CD14-positive monocyte (primary cell): ENCODE measurements around the gene ENOSF1. TPM values are rescaled to one million over a fixed set of nuclear protein-coding genes. Genes with fewer than 3 reads are reported as not detected.

Experiments used
- DNase-seq, 3 donors: peaks; one replicate each; pipeline ENCODE4 v3.0.0-alpha.2; 2011 to 2022
- H2AFZ ChIP-seq: 2 replicates; pipeline ENCODE4 v1.6.0; 2012; ENCODE audit warnings: mild to moderate bottlenecking, low read depth, low read length, inconsistent platforms; ENCODE audit not compliant: insufficient read depth, poor library complexity, severe bottlenecking
- H3K27ac ChIP-seq, 2 donors: 1 replicate in 1 of 2; 2 replicates in 1 of 2; pipeline ENCODE4 v1.5.1; 2012 to 2013; ENCODE audit warnings: low read length in 2 of 2, control low read depth in 1 of 2, inconsistent platforms in 1 of 2, low read depth in 1 of 2, mild to moderate bottlenecking in 1 of 2
- H3K27me3 ChIP-seq, 2 donors: one replicate each; pipeline versions ENCODE4 v1.6.0 to v1.6.1; 2011 to 2013; ENCODE audit warnings: low read length in 2 of 2; ENCODE audit not compliant: control insufficient read depth in 2 of 2, insufficient read depth in 2 of 2
- H3K36me3 ChIP-seq, 2 donors: replicated peaks in 1 of 2; 1 replicate in 1 of 2; 2 replicates in 1 of 2; pipeline versions ENCODE4 v1.5.1 to v1.6.1; 2012 to 2013; ENCODE audit warnings: low read length in 2 of 2, control low read depth in 1 of 2, inconsistent platforms in 1 of 2, mild to moderate bottlenecking in 1 of 2; ENCODE audit not compliant: insufficient read depth in 2 of 2, control insufficient read depth in 1 of 2
- H3K4me1 ChIP-seq, 2 donors: 1 replicate in 1 of 2; 2 replicates in 1 of 2; pipeline versions ENCODE4 v1.5.1 to v1.6.1; 2012 to 2013; ENCODE audit warnings: low read length in 2 of 2, control low read depth in 1 of 2, inconsistent platforms in 1 of 2, mild to moderate bottlenecking in 1 of 2, moderate library complexity in 1 of 2; ENCODE audit not compliant: insufficient read depth in 2 of 2, control insufficient read depth in 1 of 2
- H3K4me2 ChIP-seq: replicated peaks from 2 replicates; pipeline ENCODE3; 2012; ENCODE audit warnings: low read length, moderate library complexity, mild to moderate bottlenecking; ENCODE audit not compliant: poor library complexity, severe bottlenecking; ENCODE audit errors: extremely low read depth
- H3K4me3 ChIP-seq, 3 experiments: fragments of 200-600 bp in 1 of 3; sonication (generic) in 1 of 3; replicated peaks in 1 of 3; 1 replicate in 2 of 3; 2 replicates in 1 of 3; pipeline ENCODE4 v1.5.1; 2011 to 2013; ENCODE audit warnings: low read length in 3 of 3, mild to moderate bottlenecking in 3 of 3, control low read depth in 2 of 3, low read depth in 2 of 3, inconsistent platforms in 1 of 3, moderate library complexity in 1 of 3
- H3K79me2 ChIP-seq: 2 replicates; pipeline ENCODE4 v1.6.0; 2012; ENCODE audit warnings: mild to moderate bottlenecking, control low read depth, inconsistent platforms, low read length, moderate library complexity; ENCODE audit not compliant: insufficient read depth
- H3K9ac ChIP-seq: 2 replicates; pipeline ENCODE4 v1.6.0; 2017; ENCODE audit warnings: low read length, mild to moderate bottlenecking; ENCODE audit not compliant: insufficient read depth, poor library complexity, severe bottlenecking
- H3K9me3 ChIP-seq, 2 donors: replicated peaks in 1 of 2; 1 replicate in 1 of 2; 2 replicates in 1 of 2; pipeline versions ENCODE4 v1.5.1 to v1.6.1; 2012 to 2013; ENCODE audit warnings: low read length in 2 of 2, control low read depth in 1 of 2; ENCODE audit not compliant: control insufficient read depth in 1 of 2, insufficient read depth in 1 of 2
- H4K20me1 ChIP-seq: 2 replicates; pipeline ENCODE4 v1.6.0; 2012; ENCODE audit warnings: mild to moderate bottlenecking, low read length, control low read depth, moderate library complexity; ENCODE audit not compliant: insufficient read depth
- H3K27ac Mint-ChIP-seq, 7 donors: one replicate each; pipeline ENCODE4 v1.8.0; 2020; ENCODE audit warnings: mild to moderate bottlenecking in 7 of 7, mixed read lengths in 7 of 7, moderate library complexity in 6 of 7, inconsistent platforms in 2 of 7
- H3K27me3 Mint-ChIP-seq, 3 donors: one replicate each; pipeline ENCODE4 v1.8.0; 2021 to 2022; ENCODE audit warnings: low read depth in 3 of 3, mild to moderate bottlenecking in 3 of 3, mixed read lengths in 3 of 3, moderate library complexity in 3 of 3, inconsistent platforms in 1 of 3
- H3K36me3 Mint-ChIP-seq, 2 donors: one replicate each; pipeline ENCODE4 v1.8.0; 2020; ENCODE audit warnings: mixed read lengths in 2 of 2, inconsistent platforms in 1 of 2, mild to moderate bottlenecking in 1 of 2
- H3K4me1 Mint-ChIP-seq: one replicate; pipeline ENCODE4 v1.8.0; 2020; ENCODE audit warnings: mild to moderate bottlenecking, mixed read lengths
- H3K4me3 Mint-ChIP-seq, 2 donors: one replicate each; pipeline ENCODE4 v1.8.0; 2020; ENCODE audit warnings: mild to moderate bottlenecking in 2 of 2, mixed read lengths in 2 of 2, moderate library complexity in 1 of 2
- H3K9me3 Mint-ChIP-seq, 7 donors: one replicate each; pipeline ENCODE4 v1.8.0; 2020 to 2022; ENCODE audit warnings: mixed read lengths in 7 of 7, mild to moderate bottlenecking in 6 of 7, moderate library complexity in 6 of 7, inconsistent platforms in 2 of 7
- CTCF ChIP-seq: fragments of 200-600 bp; IDR thresholded peaks from one replicate; pipeline ENCODE4 v1.8.0; 2022; ENCODE audit warnings: antibody characterized with exemption, mild to moderate bottlenecking
- WGBS: methylation state at CpG from one replicate; pipeline ENCODE4 v1.1.5; 2013; ENCODE audit warnings: missing lambda C conversion rate; ENCODE audit not compliant: insufficient coverage; 5-methylcytosine and 5-hydroxymethylcytosine counted together
- intact Hi-C, 2 donors: fragments of 100-400 bp; cut with micrococcal nuclease; formaldehyde crosslinking; loops; one replicate each; pipeline versions ENCODE4 v1.15.0 to v1.15.1; 2023
- polyA plus RNA-seq, 3 donors: library from polyadenylated mRNA; depleted of rRNA in 1 of 3; unstranded in 2 of 3; stranded (reverse) in 1 of 3; fragments of 300-500 nt in 2 of 3; fragments of >200 nt in 1 of 3; fragmentation: Illumina TruSeq in 2 of 3; gene quantifications; 1 replicate in 2 of 3; 2 replicates in 1 of 3; pipeline ENCODE4 v1.2.3, GENCODE V29; 2012 to 2021

Gene ENOSF1
- polyA plus RNA-seq, 3 donors: 2.2 to 11.6 (median 2.3) TPM

GRCh38 chr18:706405-706804 is 6.0 kb downstream of the ENOSF1 start:
- H2AFZ ChIP-seq: no peak overlapping the region
- Mint-ChIP-seq H3K4me3 (no peak overlapping the region), H3K27me3 (peaks cover 1 to 3% (median 2%) of the 10 kb centered on the region in 3 donors), H3K4me1 (peaks cover 16% of the 10 kb centered on the region), H3K9me3 (peaks cover 0 to 3% (median 0%) of the 10 kb centered on the region in 7 donors), H3K36me3 (peaks cover 40 to 43% of the 10 kb centered on the region in 2 donors), H3K27ac (peak overlapping the region in 3 of 7 donors; percentile 9 to 83 (median 29))
- peaks cover 18% of the 10 kb centered on the region for H3K79me2 ChIP-seq
- no peak for TF ChIP-seq CTCF
- no peak overlapping the region for H3K4me2 ChIP-seq
- WGBS: 93% methylated on average over 6 of the region's 8 CpGs
- no peaks in the 10 kb centered on the region for H3K27me3 ChIP-seq
- H4K20me1 ChIP-seq: no peaks in the 10 kb centered on the region
- no peaks in the 10 kb centered on the region for H3K9me3 ChIP-seq
- intact Hi-C loops: no loop called here
- H3K4me1 ChIP-seq: peaks cover 8 to 11% of the 10 kb centered on the region in 2 donors
- no peaks in the 10 kb centered on the region for H3K36me3 ChIP-seq
- H3K9ac ChIP-seq: no peak overlapping the region
- H3K27ac ChIP-seq: no peak overlapping the region
- DNase-seq: peak in 1 of 3 donors; percentile 36
- H3K4me3 ChIP-seq: no peak overlapping the region

- Histone ChIP-seq H3K27ac (peak overlapping the region in 1 of 2 donors; percentile 45), H2AFZ (no peak overlapping the region), H3K4me3 (no peak overlapping the region), H3K36me3 (no peaks in the 10 kb centered on the region), H3K9ac (no peak overlapping the region), H4K20me1 (no peaks in the 10 kb centered on the region), H3K4me1 (peaks cover 4 to 8% of the 10 kb centered on the region in 2 donors), H3K4me2 (no peak overlapping the region), H3K27me3 (no peaks in the 10 kb centered on the region), H3K9me3 (no peaks in the 10 kb centered on the region), H3K79me2 (peaks cover 2% of the 10 kb centered on the region)
- Mint-ChIP-seq H3K27ac (peak overlapping the region; percentile 20 to 81 (median 51)), H3K4me1 (peaks cover 12% of the 10 kb centered on the region), H3K27me3 (no peaks in the 10 kb centered on the region), H3K9me3 (peaks cover 0 to 2% (median 0%) of the 10 kb centered on the region in 7 donors), H3K36me3 (peaks cover 32 to 46% of the 10 kb centered on the region in 2 donors), H3K4me3 (no peak overlapping the region)
- WGBS: 68% methylated on average over 4 of the region's 8 CpGs
- DNase-seq: no peak
- TF ChIP-seq CTCF: no peak
- intact Hi-C loops: no loop called here
These were observed 9.0 kb downstream of the ENOSF1 start for GRCh38 chr18:703213-703967.
